Osteocyte (in vitro differentiated cells): Measurements from ENCODE around the gene TVP23C. TPM values are rescaled to one million over a fixed set of nuclear protein-coding genes. Genes with fewer than 3 reads are reported as not detected.
"Not testable (repeated sequence)": the region's sequence is repeated elsewhere in the genome, so short reads cannot be mapped to it uniquely, and the experiment has no call there.

ENCODE experiments used
- DNase-seq: peaks from one replicate; pipeline ENCODE4 v3.0.0; 2021; ENCODE audit warnings: mixed read lengths; ENCODE audit not compliant: unreplicated experiment; ENCODE audit errors: extremely low spot score
- H3K27ac Mint-ChIP-seq: one replicate; pipeline ENCODE4 v1.8.0; 2021; ENCODE audit warnings: mild to moderate bottlenecking, mixed read lengths; ENCODE audit not compliant: unreplicated experiment
- H3K27me3 Mint-ChIP-seq: one replicate; pipeline ENCODE4 v1.8.0; 2021; ENCODE audit warnings: mixed read lengths; ENCODE audit not compliant: unreplicated experiment
- H3K36me3 Mint-ChIP-seq: one replicate; pipeline ENCODE4 v1.8.0; 2021; ENCODE audit warnings: mixed read lengths; ENCODE audit not compliant: unreplicated experiment
- H3K4me1 Mint-ChIP-seq: one replicate; pipeline ENCODE4 v1.8.0; 2021; ENCODE audit warnings: mixed read lengths; ENCODE audit not compliant: unreplicated experiment
- H3K4me3 Mint-ChIP-seq: one replicate; pipeline ENCODE4 v1.8.0; 2021; ENCODE audit warnings: mild to moderate bottlenecking, moderate library complexity, mixed read lengths; ENCODE audit not compliant: unreplicated experiment
- H3K9me3 Mint-ChIP-seq: one replicate; pipeline ENCODE4 v1.8.0; 2021; ENCODE audit warnings: mixed read lengths; ENCODE audit not compliant: unreplicated experiment
- long read RNA-seq: library from polyadenylated mRNA; unstranded; transcript quantifications from one replicate; pipeline ENCODE4 v2.0.0, GENCODE V29; 2021
- total RNA-seq: library from RNA; stranded (reverse); gene quantifications from 2 replicates; pipeline ENCODE4 v1.2.1, GENCODE V29; 2021

Gene TVP23C
- 22.1 and 26.4 TPM in 2 replicates for total RNA-seq
- long read RNA-seq, partial matches to known transcripts = 0 of 5 reads
- long read RNA-seq, other reads (novel, unspliced or antisense) = 4 of 5 reads

DNA sequence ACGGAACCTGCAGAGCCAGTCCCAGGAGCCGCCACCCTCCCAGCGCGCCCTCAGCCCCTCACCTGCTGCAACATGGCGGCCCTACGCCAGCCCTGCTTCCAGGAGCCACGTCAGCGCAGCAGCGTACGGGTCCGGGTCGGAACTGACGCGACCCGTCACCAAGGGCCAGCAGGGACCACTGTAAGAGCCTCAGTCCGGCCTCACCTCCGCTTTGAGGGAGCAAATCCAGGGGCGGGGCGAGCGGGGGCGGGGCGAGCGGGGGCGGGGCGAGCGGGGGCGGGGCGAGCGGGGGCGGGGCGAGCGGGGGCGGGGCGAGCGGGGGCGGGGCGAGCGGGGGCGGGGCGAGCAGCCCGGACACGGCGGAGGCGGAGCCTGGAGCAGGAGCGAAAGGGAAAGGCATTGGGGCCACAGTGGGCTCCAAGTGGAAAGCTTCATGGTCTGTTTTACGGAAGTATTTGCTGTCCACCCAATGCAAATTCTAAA, at the start of gene TVP23C:
TSS of gene TVP23C (minus strand) at position 109 of the 483 bp plus-strand sequence. CDS start at position 74, 35 bp downstream.
- H3K36me3 Mint-ChIP-seq, H3K27me3 Mint-ChIP-seq, H3K9me3 Mint-ChIP-seq: not testable (repeated sequence)
- Mint-ChIP-seq H3K27ac (peak within 1 kb of the TSS; percentile 94), H3K4me3 (peak within 1 kb of the TSS; percentile 96), H3K4me1 (peaks cover 15% of the 10 kb centered on the region)
- peak; percentile 89 for DNase-seq

DNA sequence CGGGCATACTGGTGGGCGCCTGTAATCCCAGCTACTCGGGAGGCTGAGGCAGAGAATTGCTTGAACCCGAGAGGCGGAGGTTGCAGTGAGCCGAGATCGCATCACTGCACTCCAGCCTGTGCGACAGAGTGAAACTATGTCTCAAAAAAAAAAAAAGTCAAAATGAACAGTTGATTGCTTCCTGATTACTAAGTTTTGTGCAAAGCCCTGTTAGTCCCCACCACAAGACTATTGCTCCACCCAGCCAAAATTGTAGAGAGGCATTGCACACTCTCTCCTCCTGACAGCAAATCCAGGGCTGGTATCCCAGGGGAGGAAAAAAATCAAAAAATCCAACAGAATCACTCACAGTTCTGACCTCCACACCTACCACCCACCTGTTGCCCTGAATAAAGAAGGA, 29.7 kb upstream of the TVP23C start:
- H3K9me3 Mint-ChIP-seq, DNase-seq, H3K27me3 Mint-ChIP-seq, H3K4me3 Mint-ChIP-seq, H3K36me3 Mint-ChIP-seq, H3K4me1 Mint-ChIP-seq, H3K27ac Mint-ChIP-seq: not testable (repeated sequence)

DNA sequence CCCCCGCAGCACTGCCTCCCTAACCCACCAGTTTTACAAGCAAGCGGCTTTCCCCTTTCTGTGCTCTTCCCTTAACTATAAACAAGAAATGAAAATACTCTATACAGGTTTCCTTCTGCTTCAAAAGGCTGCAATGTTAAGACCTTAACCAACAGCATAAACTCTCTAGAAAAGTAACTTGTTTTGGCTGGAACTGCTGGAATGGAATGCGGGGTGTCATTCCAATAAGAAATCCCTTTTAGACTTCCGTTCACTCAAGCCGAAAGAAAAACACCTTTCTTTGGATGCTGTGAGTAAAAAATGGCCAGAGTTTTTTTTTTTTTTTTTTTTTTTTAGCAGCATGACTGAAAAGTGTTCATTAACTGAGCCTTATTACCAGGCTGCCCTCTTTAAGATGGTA, 28.7 kb upstream of the TVP23C start:
- not testable (repeated sequence) for H3K4me1 Mint-ChIP-seq, H3K36me3 Mint-ChIP-seq, H3K4me3 Mint-ChIP-seq, DNase-seq, H3K27me3 Mint-ChIP-seq, H3K9me3 Mint-ChIP-seq
- H3K27ac Mint-ChIP-seq = peak overlapping the region; percentile 4

DNA sequence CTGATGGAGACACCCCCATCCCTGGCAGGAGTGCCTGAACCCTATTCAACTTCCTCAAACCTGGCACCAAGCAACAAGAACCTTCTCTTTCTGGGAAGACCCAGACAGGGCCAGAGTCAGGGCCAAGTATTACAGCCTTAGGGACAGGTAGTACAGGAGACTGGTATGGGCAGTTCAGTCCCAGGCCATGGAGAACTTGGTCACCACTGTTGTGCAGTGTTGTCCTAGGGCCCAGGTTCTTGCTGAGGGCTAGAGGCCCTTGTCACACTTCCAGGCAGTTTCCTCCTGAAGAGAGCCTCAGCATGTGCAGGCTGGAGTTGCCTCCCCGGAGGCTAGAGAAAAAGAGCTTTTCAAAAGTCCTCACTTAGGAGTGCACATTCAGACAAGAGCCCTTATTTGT, 27.6 kb upstream of the TVP23C start:
- not testable (repeated sequence) for H3K36me3 Mint-ChIP-seq, H3K4me1 Mint-ChIP-seq, H3K9me3 Mint-ChIP-seq, H3K4me3 Mint-ChIP-seq, H3K27ac Mint-ChIP-seq, H3K27me3 Mint-ChIP-seq, DNase-seq

DNA sequence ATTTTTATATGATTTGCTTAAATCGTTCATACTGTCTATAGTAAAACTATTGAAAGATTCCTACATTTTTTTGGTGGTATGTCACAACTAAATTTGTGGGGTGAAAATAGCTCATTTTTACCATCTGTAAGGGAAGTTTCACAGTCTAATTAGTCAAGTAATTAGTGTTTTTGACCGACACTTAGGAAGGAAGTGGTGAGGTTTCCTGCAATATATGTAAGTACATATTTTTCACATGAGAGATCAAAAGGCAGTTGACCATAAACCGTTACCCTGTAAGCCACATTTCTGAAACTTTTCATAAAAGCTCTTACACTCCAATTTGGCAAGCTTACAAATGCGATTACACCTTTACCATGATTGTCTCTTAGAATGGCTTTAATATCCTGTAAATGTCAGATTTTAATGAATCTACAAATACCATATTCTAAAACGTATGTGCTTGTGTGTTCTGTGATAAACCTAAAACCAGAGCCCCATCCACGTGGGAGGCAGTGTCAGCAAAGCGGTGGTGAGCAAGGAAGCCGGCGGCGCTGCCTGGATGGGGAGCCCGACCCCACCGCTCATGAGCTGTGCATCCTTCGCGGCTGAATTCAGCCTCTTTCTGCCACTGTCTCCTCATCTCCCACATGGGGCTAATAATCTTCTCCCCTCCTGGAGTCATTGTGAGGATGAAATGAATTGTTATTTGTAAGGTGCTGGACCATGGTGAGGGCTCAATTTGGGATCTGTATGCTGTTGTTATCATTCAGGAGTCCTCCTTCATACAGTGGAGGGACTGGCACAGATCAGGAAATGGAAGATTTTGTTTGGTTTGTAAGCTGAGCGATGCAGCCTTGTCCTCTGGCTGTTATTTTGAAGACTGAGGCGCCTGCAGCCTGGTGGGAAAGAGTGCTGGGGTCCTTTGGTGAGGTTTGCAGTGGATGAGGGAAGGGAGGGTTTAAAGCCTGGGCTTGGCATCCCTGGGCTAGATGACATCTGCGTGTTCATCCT, 26.6 kb upstream of the TVP23C start:
- H3K4me1 Mint-ChIP-seq, H3K27me3 Mint-ChIP-seq, H3K9me3 Mint-ChIP-seq, DNase-seq, H3K36me3 Mint-ChIP-seq, H3K27ac Mint-ChIP-seq, H3K4me3 Mint-ChIP-seq: not testable (repeated sequence)

DNA sequence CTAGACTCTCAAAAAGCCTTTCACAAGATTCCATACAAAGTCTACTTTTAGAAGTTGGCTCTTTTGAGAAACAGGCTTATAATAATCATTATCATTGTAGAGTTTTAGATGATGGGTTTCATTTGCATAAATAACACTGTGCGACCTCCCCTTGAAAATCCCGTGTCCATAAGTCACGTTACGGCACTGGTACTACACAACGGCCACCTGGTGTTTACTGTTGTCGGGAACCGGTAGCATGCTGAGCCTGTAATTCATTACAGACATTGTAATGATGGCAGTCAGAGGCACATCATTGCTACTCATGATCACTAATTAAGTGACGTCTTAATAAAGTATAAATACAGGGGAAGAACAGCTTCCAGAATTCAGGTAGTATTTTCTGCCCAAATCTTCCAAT, 24.7 kb upstream of the TVP23C start:
- not testable (repeated sequence) for H3K9me3 Mint-ChIP-seq, H3K4me3 Mint-ChIP-seq, H3K4me1 Mint-ChIP-seq, H3K27ac Mint-ChIP-seq, H3K36me3 Mint-ChIP-seq, H3K27me3 Mint-ChIP-seq, DNase-seq

DNA sequence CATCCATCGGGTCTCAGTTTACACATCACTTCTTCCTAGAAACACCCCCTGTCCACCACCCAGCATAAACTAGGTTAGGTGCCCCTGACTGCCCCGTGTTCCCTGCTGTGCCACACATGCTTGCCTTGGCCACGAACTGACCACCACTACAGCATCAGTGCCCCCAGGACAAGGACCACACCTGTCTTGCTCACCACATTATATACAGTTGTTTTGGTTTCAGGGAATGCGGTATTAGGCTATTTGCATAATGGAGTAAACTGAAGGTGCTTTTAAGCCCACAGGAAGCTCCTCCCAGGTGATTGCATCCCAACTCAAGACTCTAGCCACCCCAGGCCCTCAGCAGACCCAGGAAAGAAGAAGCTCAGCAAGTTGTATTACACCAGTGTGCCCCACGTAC, 20.0 kb upstream of the TVP23C start:
- not testable (repeated sequence) for H3K4me3 Mint-ChIP-seq, H3K4me1 Mint-ChIP-seq, DNase-seq, H3K9me3 Mint-ChIP-seq, H3K27me3 Mint-ChIP-seq, H3K36me3 Mint-ChIP-seq, H3K27ac Mint-ChIP-seq

DNA sequence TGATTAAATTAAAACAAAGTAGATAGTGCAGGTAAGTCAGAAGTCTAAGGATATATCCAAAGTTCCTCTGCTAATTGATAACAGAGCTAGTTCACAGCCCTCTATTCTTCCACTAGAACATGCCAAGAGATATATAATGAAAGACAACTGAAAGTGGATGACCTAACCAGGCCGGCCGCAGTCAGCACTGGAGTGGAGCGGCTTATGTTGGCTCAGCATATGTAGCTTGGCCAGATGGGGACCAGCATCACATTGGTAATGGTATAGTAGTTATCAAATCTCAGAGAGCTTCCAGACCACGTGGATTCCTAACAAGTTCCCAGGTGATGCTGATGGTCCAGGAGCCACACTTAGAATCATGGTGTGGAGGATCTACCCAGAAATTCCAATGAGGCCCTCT, 18.2 kb upstream of the TVP23C start:
- not testable (repeated sequence) for H3K27ac Mint-ChIP-seq, H3K4me3 Mint-ChIP-seq, DNase-seq, H3K27me3 Mint-ChIP-seq, H3K9me3 Mint-ChIP-seq, H3K36me3 Mint-ChIP-seq
- H3K4me1 Mint-ChIP-seq = peaks cover 12% of the 10 kb centered on the region

DNA sequence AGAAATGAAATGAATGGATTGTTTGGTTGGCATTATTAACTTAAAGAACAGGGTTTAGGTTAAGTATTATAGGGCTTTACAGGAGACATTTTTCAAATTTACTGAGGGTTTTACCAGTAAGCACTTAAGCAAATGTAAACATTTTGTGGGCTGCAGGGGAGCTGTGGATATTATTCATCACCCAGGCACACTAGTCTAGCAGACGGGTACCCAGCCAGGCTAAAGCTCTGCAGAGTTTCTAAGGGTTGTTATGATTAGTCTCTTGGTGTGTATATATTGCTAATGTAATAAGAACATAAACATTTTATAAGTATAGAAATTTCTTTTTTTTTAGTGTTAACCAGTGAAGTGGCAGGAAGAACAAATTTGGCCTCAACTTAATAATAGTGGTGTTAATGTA, 13.6 kb upstream of the TVP23C start:
- H3K36me3 Mint-ChIP-seq, H3K27me3 Mint-ChIP-seq, H3K27ac Mint-ChIP-seq, DNase-seq, H3K9me3 Mint-ChIP-seq, H3K4me3 Mint-ChIP-seq: not testable (repeated sequence)
- H3K4me1 Mint-ChIP-seq = peaks cover 15% of the 10 kb centered on the region

DNA sequence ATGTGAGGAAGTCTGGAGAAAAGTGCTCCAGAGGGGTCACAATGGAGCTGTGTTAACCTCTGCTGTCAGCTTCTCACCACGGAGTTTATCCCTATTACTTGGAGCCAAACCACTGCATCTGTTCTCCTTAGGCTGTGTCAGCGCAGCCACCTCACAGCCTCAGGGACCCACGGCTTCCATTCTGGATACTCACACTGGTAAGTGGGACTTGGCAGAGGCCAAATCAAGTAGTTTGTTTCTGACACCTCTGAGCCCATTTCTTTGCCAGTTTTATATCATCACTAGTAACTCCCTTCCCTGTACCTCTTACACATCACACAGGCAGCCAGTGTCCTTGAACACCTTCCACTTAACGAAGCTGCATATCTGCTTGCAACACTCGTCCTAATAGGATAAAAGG, 11.4 kb upstream of the TVP23C start:
- not testable (repeated sequence) for H3K27ac Mint-ChIP-seq

DNA sequence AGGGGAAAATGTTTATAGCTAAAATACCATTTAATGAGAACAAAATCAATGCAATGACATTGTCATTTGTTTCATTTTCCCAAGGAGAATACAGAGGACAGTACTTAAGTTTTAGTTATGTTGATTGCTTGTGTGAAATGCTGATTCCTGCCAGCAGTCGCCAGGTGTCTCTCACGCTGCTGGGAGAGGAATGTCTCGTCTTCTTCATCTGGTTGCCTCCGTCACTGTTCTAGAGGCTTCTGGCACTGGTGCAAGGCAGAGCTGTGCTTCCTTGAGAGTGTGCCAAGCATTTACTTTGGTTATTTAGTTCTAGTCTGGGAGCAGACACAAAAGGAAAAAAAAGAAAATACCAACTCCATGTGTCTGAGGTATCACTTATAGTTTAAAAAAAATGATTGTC, 10.6 kb upstream of the TVP23C start:
- H3K36me3 Mint-ChIP-seq, H3K4me3 Mint-ChIP-seq, H3K9me3 Mint-ChIP-seq, H3K27ac Mint-ChIP-seq, H3K27me3 Mint-ChIP-seq, DNase-seq: not testable (repeated sequence)
- peaks cover 15% of the 10 kb centered on the region for H3K4me1 Mint-ChIP-seq

More for the DNA sequence above, 11.4 kb upstream of the TVP23C start:
- not testable (repeated sequence) for DNase-seq, H3K27me3 Mint-ChIP-seq, H3K4me3 Mint-ChIP-seq, H3K9me3 Mint-ChIP-seq, H3K36me3 Mint-ChIP-seq
- peaks cover 15% of the 10 kb centered on the region for H3K4me1 Mint-ChIP-seq
